GM04504 (cell line): Measurements from ENCODE around the gene REG3G.

Experiments
- DNase-seq: peaks from one replicate; pipeline ENCODE4 v3.0.0-alpha.2; 2012; ENCODE audit warnings: low read depth

REG3G gene

DNA sequence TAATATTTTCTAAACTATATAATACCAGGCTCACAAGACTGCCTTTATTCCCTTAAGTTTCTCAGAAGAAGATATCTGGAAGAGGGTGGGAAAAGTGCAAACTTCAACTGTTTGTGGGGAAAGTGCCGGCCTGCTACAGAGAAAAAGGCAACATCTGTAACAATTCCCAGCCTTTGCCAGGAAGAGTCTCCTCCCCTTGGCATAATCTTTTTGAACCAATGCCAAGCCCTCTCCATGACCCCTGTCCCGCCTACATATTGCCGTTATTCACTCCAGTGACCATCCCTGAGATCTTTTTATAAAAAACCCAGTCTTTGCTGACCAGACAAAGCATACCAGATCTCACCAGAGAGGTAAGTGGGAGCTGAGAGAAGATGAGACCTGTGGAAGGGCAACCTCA lies at the start of gene REG3G:
TSS of gene REG3G (plus strand) at position 282 of the 400 bp plus-strand sequence. CDS start 392 bp downstream, outside the sequence.
- no peak for DNase-seq

DNA sequence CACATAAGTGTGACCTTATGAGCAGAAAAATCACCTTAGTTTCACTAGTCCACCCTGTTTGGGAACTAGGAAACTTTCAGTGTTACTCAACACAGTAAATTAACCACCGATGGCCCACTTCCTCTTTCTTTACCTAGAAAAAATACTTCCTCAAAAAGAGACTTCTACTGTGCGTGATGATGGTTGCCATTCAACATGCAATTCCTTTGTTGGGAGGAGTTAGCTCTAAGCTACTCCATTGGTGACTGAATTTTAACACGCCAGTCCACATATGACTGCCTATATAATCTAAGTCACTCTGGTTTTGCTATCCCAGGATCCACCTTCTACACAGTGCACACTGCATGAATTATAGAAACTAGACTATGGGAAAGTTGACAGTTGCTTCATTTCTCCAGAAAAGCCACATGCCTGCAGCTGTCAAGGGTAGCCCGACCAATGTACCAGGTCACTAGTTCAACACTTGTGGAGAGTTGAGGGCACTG lies 47.8 kb upstream of the REG3G start:
- no peak for DNase-seq

DNA sequence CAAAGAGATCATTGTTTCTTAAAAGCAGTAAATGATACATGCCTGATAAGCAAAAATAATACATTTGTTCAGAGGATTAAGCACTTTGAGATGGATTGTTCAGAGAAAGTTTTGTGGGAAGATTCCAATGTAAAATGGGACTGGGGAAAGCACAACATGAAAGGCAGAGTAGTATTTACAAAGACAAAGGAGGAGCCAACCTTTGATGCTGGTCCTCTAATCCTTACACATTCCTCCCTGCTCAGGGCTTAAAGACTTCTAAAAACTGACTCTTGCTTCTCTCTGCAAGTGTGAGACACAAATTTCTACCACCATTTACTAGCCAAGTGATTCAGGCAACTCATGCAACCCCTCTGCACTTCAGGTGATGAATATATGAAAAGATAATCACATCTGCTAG lies 47.2 kb upstream of the REG3G start:
- DNase-seq = no peak

GRCh38 chr2:78979380-78980151 lies 45.9 kb upstream of the REG3G start:
- no peak for DNase-seq

GRCh38 chr2:78980152-78980465 lies 45.4 kb upstream of the REG3G start:
- DNase-seq = no peak

GRCh38 chr2:78980871-78981270 lies 44.6 kb upstream of the REG3G start:
- no peak for DNase-seq

DNA sequence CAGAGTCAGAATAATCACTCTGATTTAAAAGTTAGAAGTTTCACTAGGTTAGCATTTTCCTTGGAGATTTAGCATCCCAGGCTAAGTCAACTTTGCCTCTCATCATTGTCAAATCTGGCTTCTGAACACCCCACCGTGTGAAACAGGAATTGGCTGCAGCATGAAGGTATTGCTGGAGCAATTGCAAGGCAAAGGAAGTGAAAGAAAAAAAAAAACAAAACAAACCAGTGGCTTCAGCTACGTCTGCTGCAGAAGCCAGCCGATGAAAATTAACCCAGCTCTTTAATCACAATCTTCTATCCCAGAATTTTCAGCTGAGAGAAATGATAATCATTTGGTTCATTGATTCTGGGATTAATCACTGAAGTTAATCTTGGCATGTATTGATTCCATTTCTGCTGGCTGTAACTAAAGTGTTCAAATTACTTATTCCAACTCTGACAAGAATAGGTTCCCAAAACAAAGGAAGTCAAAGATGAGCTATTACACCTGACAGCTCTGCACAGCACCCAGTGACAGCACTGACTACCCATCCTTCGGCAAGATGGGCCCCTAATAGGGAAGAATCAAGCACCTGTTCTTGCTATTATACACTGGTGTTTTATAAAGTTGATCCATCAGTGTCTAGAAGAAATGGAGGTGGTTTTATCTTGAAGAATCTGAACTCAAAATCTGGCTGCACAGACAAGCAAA lies 42.7 kb upstream of the REG3G start:
- DNase-seq = no peak

DNA sequence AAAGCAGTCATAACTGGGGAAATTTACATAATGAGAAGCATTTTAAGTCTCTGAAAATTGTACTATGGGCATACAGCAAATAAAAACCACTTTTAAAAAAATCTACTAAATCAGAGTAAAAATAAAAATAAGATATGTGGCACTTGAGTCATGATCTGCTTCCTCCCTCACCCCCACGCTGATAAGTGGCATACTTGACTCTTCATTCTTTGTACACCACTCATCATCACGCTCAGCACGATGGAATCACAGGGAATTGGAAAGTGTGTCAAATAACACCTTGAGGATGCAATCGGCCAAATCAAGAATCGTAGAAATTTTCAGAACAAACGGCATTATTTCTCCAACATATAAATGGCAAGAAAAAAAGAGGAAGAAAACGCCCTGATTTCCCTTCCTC lies 41.1 kb upstream of the REG3G start:
- no peak for DNase-seq

DNA sequence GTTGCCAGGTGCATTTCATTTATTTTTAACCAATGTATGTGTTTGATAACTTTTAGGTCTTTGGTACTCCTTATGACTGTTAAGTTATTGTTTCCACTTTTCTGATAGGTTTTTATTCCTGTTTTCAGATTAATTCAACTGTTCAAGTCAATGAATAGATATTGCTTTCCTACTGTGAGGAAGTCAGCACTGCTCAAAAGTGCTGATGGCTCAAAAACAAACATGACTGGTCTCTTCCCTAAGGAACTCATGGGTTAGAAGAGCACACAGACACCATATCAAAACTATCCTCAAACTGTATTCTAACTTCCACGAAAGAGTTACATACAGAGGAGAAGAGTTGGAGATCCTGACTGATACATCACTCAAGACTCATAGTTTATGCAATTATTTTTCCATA lies 39.9 kb upstream of the REG3G start:
- no peak for DNase-seq

- DNase-seq = no peak
Measured at GRCh38 chr2:78989051-78989450, 36.5 kb upstream of the REG3G start.

DNA sequence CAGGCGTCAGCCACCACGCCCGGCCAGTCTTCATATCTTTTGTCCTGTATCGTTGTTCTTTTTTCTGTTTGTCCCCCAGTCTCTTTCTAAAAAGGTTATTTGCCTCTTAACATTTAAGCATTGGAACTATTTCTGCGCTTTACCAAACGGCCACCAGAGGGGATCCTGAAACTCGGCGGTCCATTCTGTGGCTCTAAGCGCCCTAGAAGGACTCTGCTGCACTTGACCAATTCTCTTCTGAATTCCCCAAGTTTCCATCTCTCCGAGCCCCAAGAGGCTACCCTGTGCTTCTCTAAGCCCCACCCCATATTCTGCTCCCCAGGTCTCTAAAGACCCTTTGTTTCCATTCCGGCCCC lies 33.1 kb upstream of the REG3G start:
- no peak for DNase-seq

DNA sequence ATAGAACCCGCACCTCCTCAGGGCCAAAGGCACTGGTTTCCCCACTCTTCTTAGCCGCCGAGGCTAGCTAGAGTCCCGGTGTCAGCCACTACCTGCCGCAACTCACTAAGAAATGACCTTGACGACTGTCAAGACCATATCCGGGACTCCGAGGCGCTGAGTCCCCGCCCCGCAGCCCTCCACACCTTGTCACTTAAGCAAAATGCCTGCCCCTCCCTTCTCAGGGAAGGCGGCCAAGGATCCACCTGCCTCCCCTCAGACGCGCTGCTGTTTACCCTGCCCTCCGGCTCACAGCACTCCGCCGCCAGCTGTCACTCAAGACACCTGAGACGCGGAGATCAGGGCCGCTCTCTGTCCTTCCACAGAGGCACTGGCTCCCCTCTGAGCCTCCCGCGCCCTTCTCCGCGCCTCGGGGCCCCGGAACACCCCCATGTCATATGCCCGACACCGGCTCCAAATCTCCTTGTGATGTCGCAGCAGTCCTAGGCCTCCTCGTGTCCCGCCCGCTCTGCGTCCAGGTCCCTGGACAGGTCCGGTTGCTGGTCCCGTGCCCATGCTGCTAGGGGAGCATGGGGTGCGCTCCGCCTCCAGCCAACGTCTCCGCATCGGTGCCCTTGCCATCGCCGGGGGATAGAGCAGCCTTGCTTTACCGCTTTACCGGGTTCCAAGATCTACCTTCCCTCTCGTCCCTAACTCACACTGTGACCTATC lies 32.5 kb upstream of the REG3G start:
- no peak for DNase-seq

- no peak for DNase-seq
Measured at GRCh38 chr2:78993518-78994148, 31.9 kb upstream of the REG3G start.

DNA sequence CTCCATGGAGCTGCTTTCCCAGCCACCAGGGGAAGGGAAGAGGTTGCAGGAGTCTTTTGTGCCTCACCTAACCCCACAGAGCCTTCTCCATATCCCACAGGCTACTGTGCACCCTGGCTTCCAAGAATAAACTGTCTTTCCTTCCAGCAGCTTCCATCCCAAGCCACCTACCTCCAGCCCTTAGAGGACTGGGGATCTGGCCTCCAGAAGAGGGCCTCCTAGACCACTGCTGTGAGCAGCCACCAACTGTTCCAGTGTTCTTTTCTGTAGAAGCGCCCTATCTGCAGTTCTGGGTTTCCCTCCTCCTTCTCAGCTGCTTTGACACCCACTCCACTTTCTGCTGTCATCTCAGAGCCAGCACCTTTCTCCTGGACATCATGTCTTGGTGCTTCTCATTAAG lies 30.7 kb upstream of the REG3G start:
- DNase-seq = no peak

- no peak for DNase-seq
Measured at GRCh38 chr2:78999406-78999805, 26.1 kb upstream of the REG3G start.

DNA sequence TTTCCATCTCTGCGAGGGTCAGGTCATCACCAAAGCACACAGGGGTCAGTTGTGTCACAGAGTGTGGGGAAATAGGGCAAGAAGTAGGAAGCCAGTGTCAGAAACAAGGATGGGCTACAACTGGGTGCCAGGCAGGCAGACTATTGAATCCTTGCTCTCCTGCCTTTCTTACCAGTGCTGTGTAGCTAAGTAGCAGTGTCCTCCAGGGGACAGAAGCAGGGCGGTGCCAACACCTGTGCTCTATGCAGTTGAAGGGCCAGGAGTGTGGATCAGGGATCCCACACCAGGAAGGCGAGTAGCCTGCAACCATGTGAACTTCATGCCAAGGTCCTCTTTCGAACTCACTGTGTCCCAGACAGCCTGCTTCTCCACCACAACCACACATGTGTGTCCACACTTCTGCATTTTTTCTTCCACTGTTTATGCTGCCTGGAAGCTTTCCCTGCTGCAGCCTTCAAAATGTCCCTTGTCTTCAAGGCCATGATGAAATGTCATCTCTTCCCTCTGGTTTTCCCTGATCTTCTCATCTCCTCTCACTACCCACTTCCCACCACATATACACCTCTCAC lies 25.4 kb upstream of the REG3G start:
- DNase-seq = no peak

- DNase-seq = no peak
Measured at GRCh38 chr2:79001285-79001684, 24.2 kb upstream of the REG3G start.

GRCh38 chr2:79004680-79005079 lies 20.8 kb upstream of the REG3G start:
- DNase-seq = no peak

- DNase-seq = no peak
Measured at GRCh38 chr2:79005216-79005615, 20.3 kb upstream of the REG3G start.

DNA sequence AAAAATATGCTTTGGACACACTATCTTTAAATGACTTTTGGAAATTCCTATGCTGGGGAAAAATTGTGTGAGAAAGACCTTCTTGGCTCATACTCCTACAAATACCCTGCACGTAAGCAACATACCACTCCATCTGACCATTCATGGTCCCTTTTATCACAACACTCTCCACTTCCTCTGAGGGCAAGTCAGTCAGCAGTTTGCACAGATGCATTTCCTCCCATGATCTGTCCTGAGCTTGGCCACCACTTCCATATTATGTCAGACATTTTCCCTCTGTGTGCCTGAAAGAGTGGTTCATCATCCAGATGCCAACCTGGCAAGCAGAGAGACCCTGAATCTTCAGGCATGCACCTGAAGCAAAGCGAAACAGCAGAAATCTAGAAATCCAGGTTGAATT lies 16.1 kb upstream of the REG3G start:
- no peak for DNase-seq

DNA sequence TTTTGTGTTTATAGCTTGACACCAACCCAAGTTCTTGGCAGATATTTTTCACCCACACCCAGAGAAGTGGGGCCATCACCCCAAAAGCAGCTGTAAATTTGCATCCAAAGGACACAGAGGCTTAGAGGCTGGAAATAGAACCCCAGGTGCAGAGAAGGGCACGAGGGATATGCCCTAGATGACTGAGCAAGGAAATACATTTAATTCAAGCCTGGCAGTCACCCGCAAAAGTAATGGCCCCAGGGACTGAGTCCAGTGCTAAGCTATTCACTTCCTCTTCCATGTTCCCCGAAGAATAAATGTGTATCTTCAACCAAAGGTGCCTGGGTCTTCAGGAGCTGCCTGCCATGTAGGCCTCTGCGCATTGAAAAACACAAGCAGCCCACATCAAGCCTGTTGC lies 14.0 kb upstream of the REG3G start:
- DNase-seq = no peak

DNA sequence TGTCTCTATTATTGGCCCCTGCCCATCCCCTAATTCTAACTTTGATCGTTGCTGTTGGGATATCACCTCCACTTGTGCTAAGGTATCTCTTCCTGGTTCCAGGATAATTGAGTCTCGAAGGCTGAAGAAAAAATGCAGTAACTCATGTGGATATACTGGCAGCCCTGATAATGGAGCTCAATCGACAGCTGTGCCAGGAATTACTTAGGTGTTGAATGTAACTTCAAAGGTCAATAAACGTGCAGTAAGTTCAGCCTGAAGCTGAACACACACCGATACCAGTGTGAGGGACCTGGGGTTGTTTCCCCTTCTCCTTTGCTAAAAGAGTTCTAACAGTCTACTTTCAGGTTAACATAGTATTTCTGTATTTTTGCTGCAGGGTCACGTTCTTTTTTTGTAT lies 11.9 kb upstream of the REG3G start:
- DNase-seq = no peak
